Endodermal cell (in vitro differentiated cells): Measurements from ENCODE around the gene ABCG4. TPM values are rescaled to one million over a fixed set of nuclear protein-coding genes. Genes with fewer than 3 reads are reported as not detected.

ENCODE experiments used
- DNase-seq: peaks from one replicate; pipeline ENCODE4 v3.0.0-alpha.2; 2017
- H3K27ac ChIP-seq: 2 replicates; pipeline ENCODE4 v1.5.1; 2013; ENCODE audit warnings: mild to moderate bottlenecking, low read depth, low read length, moderate library complexity
- H3K27me3 ChIP-seq: 2 replicates; pipeline ENCODE4 v1.6.1; 2013; ENCODE audit warnings: mild to moderate bottlenecking, low read length, moderate library complexity; ENCODE audit not compliant: insufficient read depth, control insufficient read depth, poor library complexity, severe bottlenecking
- H3K36me3 ChIP-seq: 2 replicates; pipeline ENCODE4 v1.7.0; 2013; ENCODE audit warnings: mild to moderate bottlenecking, low read length, moderate library complexity; ENCODE audit not compliant: control insufficient read depth, insufficient read depth
- H3K4me1 ChIP-seq: one replicate; pipeline ENCODE4 v1.7.0; 2013; ENCODE audit warnings: low read length; ENCODE audit not compliant: control insufficient read depth, insufficient read depth
- H3K4me3 ChIP-seq: 2 replicates; pipeline ENCODE4 v1.5.1; 2013; ENCODE audit warnings: mild to moderate bottlenecking, low read length, moderate library complexity
- H3K9ac ChIP-seq: 2 replicates; pipeline ENCODE4 v1.6.1; 2013; ENCODE audit warnings: mild to moderate bottlenecking, low read length, moderate library complexity; ENCODE audit not compliant: poor library complexity, severe bottlenecking; ENCODE audit errors: extremely low read depth
- H3K9me3 ChIP-seq: 2 replicates; pipeline ENCODE4 v1.6.1; 2013; ENCODE audit warnings: mild to moderate bottlenecking, low read length, moderate library complexity; ENCODE audit not compliant: control insufficient read depth
- H3K27ac Mint-ChIP-seq: 2 replicates; pipeline ENCODE4 v1.8.0; 2020; ENCODE audit warnings: mixed read lengths
- H3K27me3 Mint-ChIP-seq: 2 replicates; pipeline ENCODE4 v1.8.0; 2021; ENCODE audit warnings: mild to moderate bottlenecking, mixed read lengths; ENCODE audit not compliant: insufficient read depth
- H3K36me3 Mint-ChIP-seq: 2 replicates; pipeline ENCODE4 v1.8.0; 2020; ENCODE audit warnings: low read depth, mixed read lengths
- H3K4me1 Mint-ChIP-seq: 2 replicates; pipeline ENCODE4 v1.8.0; 2020; ENCODE audit warnings: mixed read lengths
- H3K4me3 Mint-ChIP-seq: 2 replicates; pipeline ENCODE4 v1.8.0; 2020; ENCODE audit warnings: mild to moderate bottlenecking, moderate library complexity, mixed read lengths
- H3K9me3 Mint-ChIP-seq: 2 replicates; pipeline ENCODE4 v1.8.0; 2020; ENCODE audit warnings: mild to moderate bottlenecking, mixed read lengths
- WGBS, 2 experiments: methylation state at CpG; one replicate each; pipeline versions ENCODE4 v1.1.5 to v1.1.7; 2013; ENCODE audit warnings: missing lambda C conversion rate in 2 of 2, mixed read lengths in 1 of 2; ENCODE audit not compliant: insufficient coverage in 1 of 2, insufficient read length in 1 of 2; 5-methylcytosine and 5-hydroxymethylcytosine counted together
- total RNA-seq, 2 donors: library from RNA; stranded (reverse); fragmentation: NEBNext Ultra II Directional in 1 of 2; extraction: Animal tissue kit (Norgen Biotek cat#: 25700) in 1 of 2; gene quantifications; 2 replicates in 1 of 2; 3 replicates in 1 of 2; pipeline ENCODE4 v1.2.1, GENCODE V29; 2021
- TF ChIP-seq, protein P1 (sequence below): fragments of 200-600 bp; sonication (generic); conservative IDR thresholded peaks from 2 replicates; pipeline ENCODE4 v1.5.0; 2021; ENCODE audit warnings: antibody characterized with exemption, mild to moderate bottlenecking

Gene ABCG4
- total RNA-seq, 2 donors from 2014 or later = 1.5 to 1.8 TPM

DNA sequence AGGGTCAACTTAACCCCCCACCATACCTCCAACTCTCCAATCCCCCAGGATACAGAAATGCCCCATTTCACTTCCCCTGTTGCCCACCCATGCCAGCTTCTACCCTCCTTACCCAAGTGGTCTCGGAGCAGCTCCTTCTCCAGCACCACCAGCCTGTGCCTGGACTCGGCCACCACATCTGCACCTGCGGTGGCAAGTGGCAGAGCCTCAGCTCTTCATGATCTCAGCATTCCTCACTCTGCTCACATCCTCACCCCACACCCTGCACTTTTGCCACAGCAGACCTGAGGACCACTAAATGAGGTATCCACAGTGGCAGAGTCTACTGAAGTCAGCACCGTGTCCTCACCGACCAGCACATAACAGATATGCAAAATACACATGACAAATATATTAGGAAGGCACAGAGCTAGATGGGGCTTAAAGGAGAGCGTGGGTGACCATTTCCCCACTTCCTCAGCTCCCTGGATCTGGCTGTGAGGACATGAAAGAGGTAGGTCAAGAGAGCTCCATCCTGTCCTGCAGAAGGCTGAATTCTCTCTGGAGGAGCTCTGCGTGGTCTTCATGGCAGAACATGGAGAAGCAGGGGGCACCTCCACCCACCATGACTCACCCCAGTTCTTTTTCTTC is 46.1 kb downstream of the ABCG4 start:
- 89 to 96% methylated on average over 4 to 7 of the region's 7 CpGs for WGBS, 2 experiments
- no peak overlapping the region for H3K4me3 ChIP-seq
- H3K36me3 ChIP-seq = no peaks in the 10 kb centered on the region
- no peaks in the 10 kb centered on the region for H3K4me1 ChIP-seq
- Mint-ChIP-seq H3K27ac (no peak overlapping the region), H3K4me3 (peak overlapping the region; percentile 28), H3K9me3 (no peaks in the 10 kb centered on the region), H3K36me3 (no peaks in the 10 kb centered on the region), H3K4me1 (peaks cover 8% of the 10 kb centered on the region), H3K27me3 (no peaks in the 10 kb centered on the region)
- H3K27me3 ChIP-seq = no peaks in the 10 kb centered on the region
- TF ChIP-seq, protein P1, sequence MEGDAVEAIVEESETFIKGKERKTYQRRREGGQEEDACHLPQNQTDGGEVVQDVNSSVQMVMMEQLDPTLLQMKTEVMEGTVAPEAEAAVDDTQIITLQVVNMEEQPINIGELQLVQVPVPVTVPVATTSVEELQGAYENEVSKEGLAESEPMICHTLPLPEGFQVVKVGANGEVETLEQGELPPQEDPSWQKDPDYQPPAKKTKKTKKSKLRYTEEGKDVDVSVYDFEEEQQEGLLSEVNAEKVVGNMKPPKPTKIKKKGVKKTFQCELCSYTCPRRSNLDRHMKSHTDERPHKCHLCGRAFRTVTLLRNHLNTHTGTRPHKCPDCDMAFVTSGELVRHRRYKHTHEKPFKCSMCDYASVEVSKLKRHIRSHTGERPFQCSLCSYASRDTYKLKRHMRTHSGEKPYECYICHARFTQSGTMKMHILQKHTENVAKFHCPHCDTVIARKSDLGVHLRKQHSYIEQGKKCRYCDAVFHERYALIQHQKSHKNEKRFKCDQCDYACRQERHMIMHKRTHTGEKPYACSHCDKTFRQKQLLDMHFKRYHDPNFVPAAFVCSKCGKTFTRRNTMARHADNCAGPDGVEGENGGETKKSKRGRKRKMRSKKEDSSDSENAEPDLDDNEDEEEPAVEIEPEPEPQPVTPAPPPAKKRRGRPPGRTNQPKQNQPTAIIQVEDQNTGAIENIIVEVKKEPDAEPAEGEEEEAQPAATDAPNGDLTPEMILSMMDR = no peak
- H3K27ac ChIP-seq = no peak overlapping the region
- DNase-seq = no peak
- H3K9me3 ChIP-seq = no peaks in the 10 kb centered on the region
- no peak overlapping the region for H3K9ac ChIP-seq

DNA sequence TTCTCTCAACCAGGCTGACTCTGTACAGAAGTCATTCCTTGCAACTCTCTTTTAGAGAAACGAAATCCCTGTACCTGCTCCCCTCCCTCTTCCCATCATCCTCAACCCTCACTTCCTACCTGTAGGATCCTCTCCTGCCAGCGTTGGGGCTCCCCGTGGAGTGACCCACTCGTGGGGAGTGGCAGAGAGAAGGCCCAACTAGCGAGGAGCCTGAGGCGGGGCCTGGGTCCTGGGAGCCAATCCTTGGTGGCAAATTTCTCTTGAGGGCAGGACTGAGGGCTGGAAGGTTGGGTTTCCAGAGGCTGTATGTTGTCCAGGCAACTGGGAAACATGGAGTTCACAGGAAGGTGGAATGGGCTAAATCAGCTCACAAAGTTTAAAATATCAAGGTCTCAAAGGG is 46.8 kb downstream of the ABCG4 start:
- peaks cover 8% of the 10 kb centered on the region for H3K4me1 Mint-ChIP-seq
- no peaks in the 10 kb centered on the region for H3K9me3 Mint-ChIP-seq
- no peak overlapping the region for H3K9ac ChIP-seq
- H3K27me3 ChIP-seq = no peaks in the 10 kb centered on the region
- H3K9me3 ChIP-seq = no peaks in the 10 kb centered on the region
- peak overlapping the region; percentile 77 for H3K27ac Mint-ChIP-seq
- 0 to 36% methylated on average over 2 to 6 of the region's 6 CpGs for WGBS, 2 experiments
- TF ChIP-seq, protein P1 = no peak
- no peaks in the 10 kb centered on the region for H3K36me3 ChIP-seq
- no peak overlapping the region for H3K4me3 ChIP-seq
- DNase-seq = peak; percentile 97
- H3K27ac ChIP-seq = no peak overlapping the region
- H3K4me1 ChIP-seq = no peaks in the 10 kb centered on the region
- H3K4me3 Mint-ChIP-seq = peak overlapping the region; percentile 28
- H3K36me3 Mint-ChIP-seq = no peaks in the 10 kb centered on the region
- no peaks in the 10 kb centered on the region for H3K27me3 Mint-ChIP-seq

DNA sequence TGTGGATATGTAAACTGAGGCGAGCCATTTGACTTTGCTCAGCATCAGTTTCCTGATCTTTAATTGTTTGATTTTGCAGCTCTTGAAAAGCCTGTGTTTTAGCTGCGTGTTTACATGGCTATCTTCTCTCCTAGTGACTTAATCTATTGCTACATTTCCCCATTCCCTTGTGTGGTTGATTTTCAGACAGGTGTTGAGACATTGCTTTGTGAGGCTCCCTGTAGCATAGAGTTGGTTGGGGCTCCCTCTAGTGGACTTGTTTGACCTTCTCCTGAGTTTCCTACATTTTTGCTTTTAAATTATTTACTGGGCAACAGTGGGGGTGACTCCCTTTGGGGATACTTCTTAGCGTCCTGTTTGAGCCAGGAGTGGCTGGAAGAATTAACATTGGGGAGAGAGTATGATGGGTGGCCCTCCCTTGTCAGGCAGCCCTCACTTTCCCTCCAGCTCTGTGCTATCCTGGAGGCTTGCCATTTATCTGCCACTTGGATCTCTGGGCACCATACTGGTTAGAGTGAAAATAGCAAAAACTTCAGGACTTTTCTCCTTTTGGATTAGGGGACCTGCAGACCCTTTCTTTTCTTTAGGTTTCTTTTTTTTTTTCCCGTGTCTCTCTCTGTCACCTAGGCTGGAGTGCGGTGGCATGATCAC is 48.1 kb downstream of the ABCG4 start:
- peaks cover 3% of the 10 kb centered on the region for H3K27me3 Mint-ChIP-seq
- H3K4me3 Mint-ChIP-seq = no peak overlapping the region
- Histone ChIP-seq H3K4me1 (no peaks in the 10 kb centered on the region), H3K4me3 (no peak overlapping the region), H3K27me3 (no peaks in the 10 kb centered on the region), H3K36me3 (no peaks in the 10 kb centered on the region), H3K27ac (no peak overlapping the region), H3K9ac (no peak overlapping the region), H3K9me3 (no peaks in the 10 kb centered on the region)
- H3K4me1 Mint-ChIP-seq = peaks cover 8% of the 10 kb centered on the region
- H3K27ac Mint-ChIP-seq = no peak overlapping the region
- TF ChIP-seq, protein P1 = peak; percentile 91
- WGBS, 2 experiments = 42 to 53% methylated on average over 4 to 5 of the region's 5 CpGs
- H3K36me3 Mint-ChIP-seq = no peaks in the 10 kb centered on the region
- peak; percentile 90 for DNase-seq
- H3K9me3 Mint-ChIP-seq = no peaks in the 10 kb centered on the region
